ENCODE results near the gene PADI1.

PADI1 gene

DNA sequence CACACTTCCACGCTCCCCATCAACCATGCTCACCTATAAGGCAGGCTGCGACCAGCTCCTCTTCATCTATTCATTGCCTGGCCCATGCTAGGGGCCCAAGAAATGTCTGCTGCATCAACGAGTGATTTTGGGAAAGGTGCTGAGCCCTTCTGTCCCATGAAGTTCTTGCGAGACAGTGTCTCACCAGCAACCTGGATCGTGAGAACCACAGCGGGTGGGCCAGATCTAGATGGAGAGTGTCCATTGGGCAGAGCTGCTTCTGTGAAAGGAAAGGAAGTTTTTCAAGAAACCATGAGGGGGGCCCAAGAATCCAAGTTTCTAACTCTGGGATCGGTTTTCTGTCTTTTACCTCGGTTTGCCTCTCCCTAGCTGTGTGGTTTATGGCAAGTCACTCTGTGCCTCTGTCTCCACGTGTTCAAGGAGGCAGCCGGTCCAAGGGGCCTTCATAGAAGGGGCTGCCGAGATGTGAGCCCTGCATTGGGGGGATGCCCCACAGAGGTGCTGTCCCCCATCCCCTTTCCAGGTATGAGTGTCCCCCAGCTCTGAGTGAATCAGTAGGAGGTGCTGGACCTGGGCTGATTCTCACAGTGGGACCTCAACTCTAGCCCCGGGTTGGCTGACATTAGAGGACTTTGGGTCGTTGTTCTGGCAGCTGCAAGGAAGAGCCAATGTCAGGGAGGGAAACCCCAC is 8.3 kb upstream of the PADI1 start:
- DNase-seq = no peak

DNA sequence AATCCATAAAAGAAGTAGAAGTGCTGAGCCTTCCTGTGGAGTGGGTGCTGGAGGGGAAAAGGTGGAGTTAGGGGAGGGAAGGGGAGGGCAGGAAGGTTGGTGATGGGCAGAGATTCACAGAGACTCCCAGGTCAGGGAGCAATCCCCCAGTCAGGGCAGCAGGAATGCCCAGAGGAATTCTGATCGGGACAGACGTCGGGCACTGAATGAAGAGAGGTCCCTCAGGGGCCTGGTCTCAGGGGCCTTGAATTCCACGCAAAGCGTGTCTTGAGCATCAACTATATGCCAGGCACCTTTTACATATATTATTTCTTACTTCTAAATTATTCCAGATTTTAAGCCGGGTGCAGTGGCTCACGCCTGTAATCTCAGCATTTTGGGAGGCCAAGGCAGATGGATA is 7.2 kb upstream of the PADI1 start:
- no peak for DNase-seq

DNA sequence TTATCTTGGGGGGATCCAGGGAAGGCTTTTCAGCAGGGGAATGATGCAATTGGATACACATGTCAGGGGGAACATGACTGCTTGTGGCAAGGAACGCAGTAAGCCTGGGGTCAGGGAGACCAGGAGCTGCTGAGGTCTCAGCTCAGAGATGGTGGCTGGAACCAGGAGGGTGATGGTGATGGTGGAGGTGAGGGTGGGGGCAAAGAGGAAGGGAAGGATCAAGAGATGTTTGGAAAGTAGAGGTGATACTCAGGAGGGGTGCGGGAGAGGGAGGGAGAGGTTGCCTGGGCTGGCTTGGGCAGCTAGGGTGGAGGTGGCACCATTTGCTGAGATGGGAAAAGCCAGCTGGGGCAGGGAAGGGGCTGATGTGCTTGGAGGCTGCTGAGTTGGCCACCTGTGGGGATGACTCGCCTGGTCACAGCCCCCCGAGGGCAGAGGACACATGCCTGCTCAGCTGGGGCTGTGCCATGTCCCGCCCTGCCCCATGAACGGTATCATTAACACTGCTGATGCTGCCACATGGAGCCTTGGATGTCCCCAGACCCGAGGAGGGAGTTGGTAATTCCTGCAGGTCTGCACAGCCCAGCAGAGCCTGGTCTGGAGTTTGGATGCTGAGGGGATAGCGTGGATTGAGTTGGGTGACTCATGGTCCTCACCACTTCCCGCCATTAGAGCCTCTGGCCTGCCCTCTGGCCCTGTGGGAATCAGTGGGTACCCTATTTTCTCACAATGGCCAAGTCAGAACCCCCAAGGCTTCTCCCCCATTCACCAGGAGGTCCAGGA is 6.3 kb upstream of the PADI1 start:
- DNase-seq = no peak

DNA sequence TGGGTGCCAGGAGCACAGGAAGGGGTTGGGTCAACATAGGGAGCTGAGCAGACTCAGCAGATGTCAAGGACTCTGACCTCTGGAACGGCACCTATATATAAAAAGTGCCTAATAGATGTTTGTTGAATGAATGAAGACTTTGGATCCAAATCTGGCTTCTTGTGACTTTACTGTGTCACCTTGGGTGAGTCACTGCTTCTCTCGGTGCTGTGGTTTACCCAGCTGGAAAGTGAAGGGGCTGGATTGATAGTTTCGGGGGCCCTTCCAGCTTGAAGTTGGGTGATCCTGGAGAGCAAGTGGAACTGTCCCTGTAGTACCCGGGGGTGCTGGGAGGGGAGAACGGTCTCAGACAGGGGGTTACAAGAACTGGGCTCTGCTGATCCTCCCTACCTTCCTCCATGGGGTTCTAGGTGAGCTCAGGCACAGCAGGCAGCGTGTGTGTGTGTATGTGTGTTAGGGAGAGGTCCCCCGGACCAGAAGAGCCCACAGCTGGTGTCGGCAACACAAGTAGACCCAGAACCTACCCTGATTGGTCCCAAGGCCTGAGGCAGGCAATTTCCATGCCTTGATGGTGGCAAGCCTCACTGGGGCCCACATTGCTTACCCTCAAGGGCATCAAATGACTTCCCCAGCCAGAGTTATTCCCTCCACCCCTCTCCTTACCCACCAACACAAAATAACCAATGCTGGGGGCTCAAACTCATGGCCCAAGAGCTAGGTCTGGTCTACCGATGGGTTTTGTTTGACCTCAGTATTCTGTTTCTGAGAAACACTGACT is 5.5 kb upstream of the PADI1 start:
- no peak for DNase-seq

DNA sequence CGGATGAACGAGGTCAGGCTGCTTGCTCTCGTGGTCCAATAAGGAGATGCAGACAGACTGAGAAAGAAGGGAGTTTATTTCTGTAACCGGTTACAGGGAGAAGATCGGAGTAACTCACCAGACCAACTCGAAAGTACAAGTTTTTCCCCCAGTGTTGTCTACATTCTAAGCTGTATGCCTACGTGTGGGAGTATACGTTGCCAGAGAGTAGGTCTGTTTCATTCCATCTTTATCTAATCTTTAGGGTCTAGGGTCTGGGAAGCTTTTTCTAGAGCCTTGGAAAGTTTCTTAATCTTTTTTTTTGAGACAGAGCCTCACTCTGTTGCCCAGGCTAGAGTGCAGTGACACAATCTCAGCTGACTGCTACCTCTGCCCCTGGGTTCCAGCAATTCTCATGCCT is 4.7 kb upstream of the PADI1 start:
- no peak for DNase-seq

DNA sequence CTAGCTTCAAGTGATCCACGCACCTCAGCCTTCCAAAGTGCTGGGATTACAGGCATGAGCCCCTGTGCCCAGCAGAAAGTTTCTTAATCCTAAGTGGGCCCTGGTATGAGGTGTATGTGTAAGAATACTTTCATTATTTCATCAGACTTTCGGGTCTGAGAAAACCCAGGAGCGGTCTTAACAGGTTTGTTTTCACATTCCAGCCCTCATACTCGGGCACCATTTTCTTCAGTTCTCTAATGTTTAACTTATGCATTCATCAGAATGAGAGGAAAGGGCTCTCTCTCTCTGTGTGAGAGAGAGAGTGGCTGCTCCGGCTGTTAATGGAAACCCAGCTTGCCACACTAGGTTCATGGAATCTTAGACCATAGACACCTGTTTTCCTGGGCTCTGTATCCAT is 4.2 kb upstream of the PADI1 start:
- no peak for DNase-seq

DNA sequence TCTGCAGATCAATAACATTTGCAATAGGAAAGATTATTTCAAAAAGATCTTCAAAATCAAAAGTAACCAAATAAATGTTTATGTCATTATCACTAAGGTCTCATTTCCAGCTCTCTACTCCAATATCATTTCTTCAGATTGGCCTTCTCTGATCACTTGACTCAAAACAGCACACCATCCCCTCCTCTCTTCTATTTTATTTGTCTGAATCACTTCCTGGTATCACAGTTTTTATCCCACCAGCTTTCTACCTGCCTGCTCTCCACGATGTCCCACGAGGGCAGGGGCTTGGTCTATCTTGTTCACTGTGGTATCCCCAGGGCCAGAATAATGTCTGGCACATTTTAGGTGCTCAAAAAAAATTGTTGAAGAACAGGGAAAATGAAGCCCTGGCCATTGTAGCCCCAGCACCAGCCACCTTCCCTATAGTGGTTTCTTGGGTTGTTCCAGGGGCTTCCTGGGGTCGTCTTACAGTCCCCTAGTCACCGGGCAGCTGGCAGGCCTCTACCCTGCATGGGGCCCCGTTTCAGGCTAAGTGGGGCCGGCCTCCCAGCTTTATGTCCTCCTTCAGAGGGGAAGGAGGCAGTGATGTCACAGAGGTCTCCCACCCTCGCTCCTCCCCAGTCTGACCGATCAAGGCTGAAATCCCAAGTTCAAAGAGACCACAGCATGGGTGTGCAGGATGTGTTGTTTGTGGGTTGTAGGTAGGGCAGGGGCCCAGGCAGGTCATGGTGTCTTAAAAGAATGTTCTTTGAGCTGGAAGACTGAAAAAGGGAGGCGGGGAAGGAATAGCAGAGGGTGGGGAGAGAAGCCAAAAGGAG is 3.5 kb upstream of the PADI1 start:
- no peak for DNase-seq

DNA sequence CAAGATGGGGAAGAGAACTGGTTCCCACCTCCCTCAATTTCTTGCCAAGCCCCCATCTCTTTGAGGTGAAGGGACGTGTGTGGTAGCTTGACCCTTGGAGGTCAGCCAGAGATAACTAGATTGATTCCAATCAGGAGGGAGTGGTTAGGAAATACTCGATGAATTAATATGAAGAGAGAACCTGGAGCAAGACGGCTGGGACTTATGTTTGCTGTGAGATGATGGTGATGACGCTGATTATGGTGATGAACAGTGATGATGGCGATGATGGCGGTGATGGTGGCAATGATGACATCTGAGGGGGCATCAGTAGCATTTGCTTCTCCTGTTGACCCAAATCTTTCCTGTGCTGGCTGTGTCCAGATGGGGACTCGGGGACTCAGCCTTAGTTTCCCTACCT is 724 bp downstream of the PADI1 start:
- DNase-seq = no peak

DNA sequence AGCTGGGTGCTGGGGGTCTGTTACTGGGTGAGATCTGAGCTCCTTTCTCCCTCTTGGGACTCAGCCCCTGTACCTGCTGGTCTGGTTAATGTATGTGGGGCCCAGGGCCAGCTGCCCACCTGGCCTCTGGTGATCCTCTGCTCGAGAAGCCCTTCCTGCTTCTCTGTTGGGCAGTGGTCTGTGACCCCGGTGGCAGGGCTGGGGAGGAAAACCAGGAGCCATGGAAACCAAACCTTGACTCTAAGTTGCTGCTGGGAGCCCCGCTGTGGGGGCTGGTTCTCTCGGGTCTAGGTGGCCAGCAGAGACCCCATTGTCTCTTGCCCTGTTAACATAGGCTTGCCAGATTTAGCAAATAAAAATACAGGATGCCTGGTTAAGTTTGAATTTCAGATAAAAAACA is 1.3 kb downstream of the PADI1 start:
- no peak for DNase-seq

DNA sequence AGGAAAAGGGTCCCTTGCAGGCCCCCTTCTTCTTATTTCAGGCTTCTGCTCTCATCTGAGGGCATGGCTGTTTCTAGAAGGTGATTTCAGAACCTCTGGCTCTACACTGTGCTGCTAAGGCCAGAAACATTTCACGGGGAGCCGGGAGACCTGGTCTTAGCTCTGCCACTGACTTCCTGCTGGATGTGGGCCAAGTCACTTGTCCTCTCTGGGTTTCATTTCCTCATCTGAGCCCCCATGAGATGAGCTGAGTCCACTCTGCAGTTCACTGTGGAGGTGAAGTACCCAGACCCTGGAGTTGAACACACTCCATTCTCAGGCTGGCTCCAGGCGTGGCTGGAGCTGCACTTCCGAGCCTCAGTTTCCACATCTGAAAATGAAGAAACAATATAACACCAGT is 2.1 kb downstream of the PADI1 start:
- peak in 31 of 56 donors; percentile 3 to 66 (median 16) for DNase-seq

DNA sequence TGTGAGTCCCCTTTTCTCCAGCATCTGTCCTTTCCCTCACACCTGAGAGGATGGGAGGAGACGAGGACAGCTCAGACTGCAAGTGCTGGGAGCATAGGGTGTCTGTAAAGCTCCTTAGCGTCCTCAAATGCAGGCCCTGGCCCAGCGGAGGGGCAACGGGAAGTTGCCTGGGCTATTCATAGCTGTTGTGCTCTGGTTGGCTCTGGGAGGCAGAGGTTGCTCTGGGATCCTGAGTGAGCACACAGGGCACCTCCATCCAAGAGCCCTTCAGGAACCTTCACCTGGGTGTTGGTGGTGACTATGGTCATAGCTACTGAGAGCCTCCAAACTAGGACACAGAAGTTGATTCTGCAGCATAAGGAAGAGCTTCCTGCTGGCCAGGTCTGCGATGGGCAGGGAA is 2.6 kb downstream of the PADI1 start:
- DNase-seq = peak in 5 of 56 donors; percentile 3 to 29 (median 8)

DNA sequence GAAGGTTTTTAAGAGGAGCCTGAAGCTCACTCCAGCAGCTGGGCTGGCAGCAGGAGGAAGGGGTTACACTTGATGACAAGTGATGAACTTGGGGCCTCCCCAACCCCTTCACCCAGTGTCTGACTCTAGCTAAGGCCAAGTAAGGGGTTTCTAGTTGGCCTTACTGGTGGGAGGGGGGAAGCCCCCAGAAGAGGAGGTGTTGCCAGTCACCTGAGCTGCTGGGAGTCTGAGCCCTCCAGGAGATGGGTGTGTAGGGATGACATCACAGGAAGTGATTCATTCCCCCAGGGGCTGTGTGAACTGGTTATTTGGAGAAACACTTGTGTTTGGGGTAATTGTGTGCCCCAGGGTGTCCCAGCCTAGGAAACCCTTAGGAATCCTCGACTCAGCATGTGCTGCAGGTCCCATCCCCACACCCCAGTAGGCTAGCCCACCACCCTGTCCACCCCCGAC is 3.1 kb downstream of the PADI1 start:
- DNase-seq = no peak

DNA sequence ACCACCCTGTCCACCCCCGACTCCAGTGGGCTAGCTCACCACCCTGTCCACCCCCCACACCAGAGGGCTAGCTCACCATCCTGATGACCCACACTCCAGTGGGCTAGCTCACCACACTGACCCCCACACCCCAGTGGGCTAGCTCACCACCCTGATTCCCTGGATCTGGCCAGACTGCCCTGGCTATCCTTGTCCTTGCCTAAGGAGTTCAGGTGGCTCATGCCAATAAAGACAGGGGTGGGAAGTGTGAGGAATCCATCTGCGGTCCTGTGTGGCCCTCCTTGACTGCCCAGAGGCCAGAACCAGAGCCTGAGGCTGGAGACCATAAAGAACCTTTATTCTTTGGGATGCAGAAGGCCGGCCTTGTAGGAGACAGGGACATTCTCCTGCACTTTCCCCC is 3.6 kb downstream of the PADI1 start:
- DNase-seq = no peak

DNA sequence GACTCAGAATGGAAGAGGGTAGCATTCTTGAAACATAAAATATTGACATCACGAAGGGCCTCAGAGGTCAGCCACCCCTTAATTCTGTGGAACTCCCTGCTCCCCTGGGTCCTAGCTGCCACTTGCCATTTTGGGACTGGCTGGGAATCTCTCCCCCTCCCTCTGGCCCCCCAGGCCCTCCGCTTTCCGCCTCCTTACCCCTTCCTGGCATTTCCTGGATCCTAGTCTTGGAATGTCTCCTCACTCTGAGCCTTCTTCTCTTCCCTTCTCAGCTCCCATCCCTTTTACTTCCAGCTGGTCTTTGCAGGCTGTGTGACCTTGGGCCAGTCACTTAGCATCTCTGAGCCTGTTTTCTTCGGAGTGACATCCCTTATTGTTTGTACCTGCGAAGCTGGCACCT is 4.5 kb downstream of the PADI1 start:
- no peak for DNase-seq

DNA sequence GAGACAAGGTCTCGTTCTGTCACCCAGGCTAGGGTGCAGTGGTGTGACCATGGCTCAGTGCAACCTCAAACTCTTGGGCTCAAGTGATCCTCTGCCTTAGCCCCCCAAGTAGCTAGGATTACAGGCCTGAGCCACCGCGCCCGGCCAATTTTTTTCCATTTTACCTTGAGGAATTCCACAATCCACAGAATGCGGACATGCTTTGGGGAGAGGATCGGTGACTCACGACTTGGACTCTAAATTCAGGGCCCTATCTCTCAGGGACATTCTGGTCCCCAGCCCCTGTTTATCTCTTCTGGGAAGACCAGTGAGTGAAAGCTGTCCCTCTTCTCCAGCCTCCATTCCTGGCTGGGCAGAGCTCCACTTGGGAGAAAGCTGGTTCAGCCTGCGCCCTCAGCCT is 5.2 kb downstream of the PADI1 start:
- DNase-seq = no peak

DNA sequence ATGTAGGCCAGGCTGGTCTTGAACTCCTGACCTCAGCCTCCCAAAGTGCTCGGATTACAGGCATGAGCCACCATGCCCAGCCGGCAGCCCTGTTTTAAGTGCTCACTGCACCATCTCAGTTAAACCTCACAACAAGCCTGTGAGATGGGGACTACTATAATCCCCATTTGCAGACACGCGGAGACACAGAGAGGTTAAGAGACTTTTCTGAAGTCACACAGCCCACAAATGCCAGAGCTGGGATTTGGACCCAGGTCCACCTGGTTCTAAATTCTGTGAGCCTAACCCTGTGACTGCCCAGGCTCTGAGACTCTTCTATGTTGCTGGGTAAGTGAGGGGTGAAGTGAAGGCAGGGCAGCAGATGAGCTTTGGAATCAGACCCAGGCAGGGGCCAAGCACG is 6.4 kb downstream of the PADI1 start:
- no peak for DNase-seq

DNA sequence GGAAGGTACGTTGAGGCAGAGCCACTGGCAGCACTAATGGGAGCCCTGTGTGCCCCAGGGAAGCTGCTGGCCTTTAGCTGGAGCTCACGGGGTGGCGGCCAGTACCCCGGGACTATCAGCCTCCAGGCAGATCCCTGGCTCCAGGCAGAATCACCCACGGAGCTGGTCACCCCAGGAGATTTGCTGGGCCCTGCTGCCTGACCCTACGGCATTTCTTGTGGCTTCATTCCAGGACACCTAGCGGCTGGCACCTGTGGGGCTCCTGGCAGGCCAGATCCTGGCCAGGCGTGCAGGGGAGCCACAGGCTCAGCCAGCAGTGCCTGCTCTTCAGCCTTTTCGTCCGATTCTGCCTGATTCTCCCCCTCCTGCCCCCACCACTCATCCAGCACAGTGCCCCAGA is 7.1 kb downstream of the PADI1 start:
- no peak for DNase-seq

DNA sequence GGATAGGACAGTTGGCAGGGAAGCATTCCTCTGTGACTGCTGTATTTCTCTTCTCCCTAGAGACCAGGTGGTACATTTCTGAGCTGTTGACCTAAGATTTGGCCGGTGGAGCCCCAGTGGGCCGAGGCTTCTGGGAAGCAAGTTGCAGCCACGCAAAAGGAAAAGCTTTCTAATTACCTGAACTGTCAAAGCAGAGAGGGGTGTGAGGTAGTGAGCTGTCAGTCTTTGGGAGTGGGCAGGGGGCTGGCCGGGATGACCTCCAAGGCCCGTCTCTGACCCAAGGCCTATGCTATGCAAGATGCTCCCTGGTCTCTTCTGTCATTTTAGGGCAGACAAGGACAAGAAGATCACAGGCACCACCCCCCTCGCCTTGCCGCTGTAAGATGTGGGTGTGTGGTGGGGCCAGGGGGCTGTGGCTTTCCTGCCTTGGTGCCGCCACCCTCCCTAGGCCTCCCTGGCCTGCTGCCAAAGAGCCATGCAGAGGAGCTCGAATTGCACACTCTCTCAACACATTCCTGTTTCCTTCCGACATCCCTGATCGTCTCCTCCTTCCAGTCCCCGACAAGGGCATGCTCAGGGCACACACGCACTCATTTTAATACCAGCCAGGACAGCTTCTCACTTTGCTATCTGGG is 7.7 kb downstream of the PADI1 start:
- DNase-seq = peak in 3 of 56 donors; percentile 9 to 14 (median 12)

DNA sequence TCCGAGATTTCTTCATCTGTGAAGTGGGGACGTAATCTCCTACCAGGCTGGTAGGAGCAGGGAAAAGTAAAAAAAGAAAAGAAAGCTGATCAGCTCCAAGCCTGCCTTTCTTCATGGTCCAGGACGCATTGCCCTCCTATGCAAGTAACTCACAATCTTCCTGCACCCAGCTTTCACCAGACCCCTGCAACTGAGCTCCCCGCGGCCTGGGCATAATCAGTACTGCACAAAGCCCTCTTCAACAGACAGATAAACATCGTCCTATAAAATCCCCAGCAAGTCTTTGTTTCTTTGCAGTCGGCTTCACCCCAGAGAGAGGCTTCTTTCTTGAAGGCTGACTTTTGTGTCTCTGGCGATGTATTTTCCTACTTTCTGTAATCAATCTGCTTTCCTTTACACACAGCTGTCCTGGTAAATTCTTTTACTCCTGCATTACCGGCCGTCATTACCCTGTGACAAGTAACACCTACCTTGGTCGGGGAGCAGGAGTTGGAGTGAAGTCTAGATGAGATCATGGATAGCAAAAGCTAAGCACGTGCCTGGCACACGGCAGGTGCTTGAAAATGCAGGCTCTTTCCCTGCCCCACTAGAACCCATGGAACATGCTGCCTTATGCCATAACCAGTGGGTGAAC is 8.3 kb downstream of the PADI1 start:
- no peak for DNase-seq

DNA sequence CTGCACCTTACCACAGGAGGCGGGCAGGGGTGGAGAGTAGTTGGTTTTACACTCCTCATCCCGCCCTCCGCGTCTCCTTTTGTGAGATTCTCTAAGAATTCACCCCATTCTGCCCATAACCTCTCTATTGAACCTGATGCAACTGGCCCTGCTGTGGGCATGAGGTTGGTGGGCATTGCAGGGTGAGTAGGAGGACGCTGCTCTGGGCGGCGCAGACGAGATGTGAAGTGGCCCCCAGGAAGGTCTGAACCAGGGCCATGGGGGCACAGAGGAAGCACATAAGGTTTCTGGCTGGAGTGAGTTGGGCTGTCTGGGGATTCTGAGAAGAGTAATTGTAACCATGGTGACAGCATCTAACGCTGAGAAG is 8.8 kb downstream of the PADI1 start:
- DNase-seq = no peak

All from amygdala (tissue), 56 donors.